HepG2 (cell line): ENCODE measurements around the gene NOBOX. TPM values are rescaled to one million over a fixed set of nuclear protein-coding genes. Genes with fewer than 3 reads are reported as not detected.

ENCODE experiments used
- ATAC-seq: fragments of 200-7000 bp; cut with Tn5 transposase; 3 replicates; pipeline ENCODE4 v1.9.1; 2020; ENCODE audit warnings: mild to moderate bottlenecking, moderate library complexity
- BruUV-seq: library from RNA; stranded (reverse); fragments of 400-500 nt; replicated peaks from 2 replicates; lab custom pipeline; 2021; lab: Mats Ljungman, UMichigan
- CTCF ChIA-PET: fragments of 300-600 bp; formaldehyde crosslinking; extraction: SDS; loops from one replicate; lab custom pipeline; 2021; ENCODE audit warnings: low total read pairs, inconsistent platforms, low intra/inter-chr PET ratio; lab: Yijun Ruan, JAX
- POLR2A ChIA-PET: fragments of 350-600 bp; sonication (Branson Sonifier 250); formaldehyde crosslinking; loops from one replicate; lab custom pipeline; 2020; ENCODE audit warnings: antibody characterized with exemption, inconsistent platforms; lab: Yijun Ruan, JAX
- DNase-seq: peaks from one replicate; pipeline ENCODE4 v3.0.0-alpha.2; 2015; ENCODE audit warnings: low spot score
- FAIRE-seq: peaks from 3 replicates; lab custom pipeline; 2011; peaks lifted over from hg19 to GRCh38; lab: Jason Lieb, UNC
- H2AFZ ChIP-seq: one replicate; pipeline ENCODE4 v1.6.1; 2011; ENCODE audit warnings: low read length, inconsistent platforms
- H3K27ac ChIP-seq: fragments of 300-600 bp; 3 replicates; pipeline ENCODE4 v1.8.0; 2011; ENCODE audit warnings: mixed run types, mild to moderate bottlenecking, mixed read lengths, low read length, inconsistent platforms; ENCODE audit not compliant: insufficient read depth; ENCODE audit errors: extremely low read length
- H3K27me3 ChIP-seq, 2 experiments: fragments of 200-600 bp in 1 of 2; 2 replicates in 1 of 2; 3 replicates in 1 of 2; pipeline versions ENCODE4 v1.6.0 to v1.8.0; 2011; ENCODE audit warnings: low read length in 2 of 2, mild to moderate bottlenecking in 2 of 2, moderate library complexity in 2 of 2, inconsistent platforms in 1 of 2; ENCODE audit not compliant: insufficient read depth in 2 of 2, control insufficient read depth in 1 of 2
- H3K36me3 ChIP-seq, 2 experiments: fragments of 200-600 bp in 1 of 2; replicated peaks in 1 of 2; 2 replicates in 1 of 2; 3 replicates in 1 of 2; pipeline versions ENCODE4 v1.5.1 to v1.8.0; 2011; ENCODE audit warnings: low read length in 2 of 2, inconsistent platforms in 1 of 2; ENCODE audit not compliant: insufficient read depth in 2 of 2, control insufficient read depth in 1 of 2
- H3K4me1 ChIP-seq: 2 replicates; pipeline ENCODE4 v1.5.1; 2012; ENCODE audit warnings: low read length, inconsistent platforms; ENCODE audit not compliant: insufficient read depth
- H3K4me2 ChIP-seq: 2 replicates; pipeline ENCODE4 v1.6.0; 2011; ENCODE audit warnings: low read depth, low read length, inconsistent platforms
- H3K4me3 ChIP-seq, 3 experiments: fragments of 200-600 bp in 1 of 3; sonication (generic), shearing (Covaris generic) in 1 of 3; replicated peaks in 1 of 3; 2 replicates each; pipeline ENCODE4 v1.5.1; 2011 to 2016; ENCODE audit warnings: low read length in 3 of 3, inconsistent platforms in 2 of 3, low read depth in 2 of 3, mild to moderate bottlenecking in 2 of 3, control low read depth in 1 of 3, mixed read lengths in 1 of 3; ENCODE audit not compliant: insufficient read depth in 1 of 3
- H3K79me2 ChIP-seq: one replicate; pipeline ENCODE4 v1.6.1; 2011; ENCODE audit warnings: low read length, inconsistent platforms; ENCODE audit not compliant: insufficient read depth
- H3K9ac ChIP-seq: 2 replicates; pipeline ENCODE4 v1.6.0; 2011; ENCODE audit warnings: mild to moderate bottlenecking, low read depth, low read length, inconsistent platforms; ENCODE audit not compliant: insufficient read depth
- H3K9me3 ChIP-seq: 2 replicates; pipeline ENCODE4 v1.5.1; 2012; ENCODE audit warnings: mild to moderate bottlenecking, low read length
- H4K20me1 ChIP-seq: 2 replicates; pipeline ENCODE4 v1.6.0; 2011; ENCODE audit warnings: inconsistent platforms, mild to moderate bottlenecking, low read length, moderate library complexity; ENCODE audit not compliant: insufficient read depth
- HES4 ChIP-seq: sonication (generic); formaldehyde crosslinking; IDR thresholded peaks from 2 replicates; pipeline ENCODE4 v1.9.0; 2021; ENCODE audit warnings: mild to moderate bottlenecking, missing genetic modification reagents, borderline replicate concordance
- SRF ChIP-seq: IDR thresholded peaks from 2 replicates; pipeline ENCODE4 v1.6.1; 2011; ENCODE audit warnings: mild to moderate bottlenecking, low read depth, low read length, moderate library complexity
- XRCC5 ChIP-seq: fragments of 200-400 bp; formaldehyde crosslinking; optimal IDR thresholded peaks from 2 replicates; pipeline ENCODE3; 2017; ENCODE audit warnings: mild to moderate bottlenecking, low read length
- WGBS: methylation state at CpG from one replicate; pipeline ENCODE4 v1.1.6; 2017; ENCODE audit warnings: low lambda C conversion rate; 5-methylcytosine and 5-hydroxymethylcytosine counted together
- in situ Hi-C: cut with HindIII; loops from 2 replicates; pipeline ENCODE4 v1.10.0; 2017; ENCODE audit warnings: low pct_unique_long_range_greater_than_20kb; ENCODE audit not compliant: extremely low pct_ligation_motif_present
- intact Hi-C: fragments of 100-400 bp; cut with micrococcal nuclease; formaldehyde crosslinking; loops from one replicate; pipeline ENCODE4 v1.10.0; 2022; ENCODE audit not compliant: unreplicated experiment
- polyA plus RNA-seq, 8 experiments: library from polyadenylated mRNA; depleted of rRNA in 3 of 8; stranded (reverse) in 7 of 8; unstranded in 1 of 8; fragments of >200 nt; fragmentation: Illumina TruSeq in 4 of 8; extraction: Trizol in 4 of 8; gene quantifications; 2 replicates each; pipeline versions ENCODE4 v1.2.1 to v1.2.3, GENCODE V29; 2011 to 2016; ENCODE audit warnings: low read depth in 4 of 8, missing spikeins in 1 of 8, mixed read lengths in 1 of 8; ENCODE audit not compliant: insufficient read depth in 1 of 8
- total RNA-seq, 5 experiments: library from RNA; depleted of rRNA; stranded (reverse); fragments of >200 nt; fragmentation: Illumina TruSeq; extraction: Trizol; gene quantifications; 2 replicates each; pipeline ENCODE4 v1.2.3, GENCODE V29; 2016; ENCODE audit warnings: low read depth in 1 of 5
- TF ChIP-seq, protein P1 (sequence below), 2 experiments: fragments of 450-650 bp in 1 of 2; sonication (generic) in 1 of 2; formaldehyde crosslinking in 1 of 2; IDR thresholded peaks; 2 replicates each; pipeline versions ENCODE4 v1.6.1 to v1.8.0; 2016 to 2022; ENCODE audit warnings: antibody characterized with exemption in 1 of 2, mild to moderate bottlenecking in 1 of 2, missing genetic modification reagents in 1 of 2

NOBOX gene
- total and polyA plus RNA-seq, 2 of the 13 experiments (the other 11 are each of a cell fraction or from before 2014, with no cell fraction given): not detected

DNA sequence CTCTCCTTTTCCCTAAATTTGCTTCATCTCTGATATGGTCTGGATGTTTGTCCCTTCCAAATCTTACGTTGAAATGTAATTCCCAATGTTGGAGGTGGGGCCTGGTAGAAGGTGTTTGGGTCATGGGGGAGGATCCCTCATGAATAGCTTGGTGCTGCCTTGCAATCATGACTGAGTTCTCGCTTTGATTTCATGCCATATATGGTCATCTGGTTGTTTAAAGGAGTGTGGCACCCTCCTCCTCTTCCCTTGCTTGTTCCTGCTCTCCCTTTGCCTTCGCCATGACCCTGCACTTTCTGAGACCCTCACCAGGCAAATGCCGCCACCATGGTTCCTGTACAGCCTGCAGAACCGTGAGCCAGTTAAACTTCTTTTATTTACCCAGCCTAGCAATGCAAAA is 14.5 kb downstream of the NOBOX start:
- Histone ChIP-seq H2AFZ (no peak overlapping the region), H3K9ac (no peak overlapping the region), H3K27me3 (no peaks in the 10 kb centered on the region), H3K36me3 (no peaks in the 10 kb centered on the region), H3K4me1 (peaks cover 6% of the 10 kb centered on the region; the same call in 1 of the 2 replicates), H3K4me3 (no peak overlapping the region), H3K27ac (no peak overlapping the region), H3K4me2 (no peak overlapping the region)
- CTCF ChIA-PET: no interaction called here
- WGBS: 11% methylated on average over 5 of the region's 5 CpGs
- ATAC-seq: no peak
- in situ Hi-C loops: loop anchor here (25.0 kb wide), 1 partner anchor 502 kb away; no protein-coding TSS in a partner anchor
- TF ChIP-seq SRF (peak; percentile 60; the same call in 1 of the 2 replicates), HES4 (no peak), XRCC5 (no peak)
- TF ChIP-seq, all 625 proteins: peak for 1
- DNase-seq (no peak), FAIRE-seq (no peak)
- no peaks in the 10 kb centered on the region for H4K20me1 ChIP-seq
- intact Hi-C loops: no loop called here
- POLR2A ChIA-PET: no interaction called here
- H3K9me3 ChIP-seq: no peaks in the 10 kb centered on the region
- BruUV-seq: no TSS peak
- no peaks in the 10 kb centered on the region for H3K79me2 ChIP-seq

DNA sequence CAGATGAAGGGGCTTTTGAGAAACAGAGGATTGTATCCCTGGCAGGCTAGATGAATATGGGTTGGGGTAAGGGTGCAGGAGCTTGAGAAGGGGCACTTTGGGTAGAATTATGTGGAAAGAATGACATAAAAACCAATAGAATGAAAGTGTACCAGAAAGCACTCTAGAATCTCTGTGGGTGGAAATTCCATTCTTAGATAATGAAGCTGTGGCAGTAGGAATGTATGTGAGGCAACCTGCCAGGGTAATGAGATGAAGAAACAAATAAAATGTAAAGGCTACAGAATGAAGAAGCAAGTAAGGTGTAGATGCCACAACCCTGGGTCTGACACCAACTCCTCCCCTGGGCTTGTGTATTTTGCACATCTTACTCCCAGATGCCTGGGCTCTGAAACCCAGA is 16.8 kb downstream of the NOBOX start:
- ChIA-PET POLR2A (no interaction called here), CTCF (no interaction called here)
- FAIRE-seq: no peak
- no peaks in the 10 kb centered on the region for H4K20me1 ChIP-seq
- no peak for ATAC-seq
- no peak overlapping the region for H3K4me2 ChIP-seq
- H3K9ac ChIP-seq: no peak overlapping the region
- BruUV-seq: no TSS peak
- no peaks in the 10 kb centered on the region for H3K79me2 ChIP-seq
- H3K9me3 ChIP-seq: no peaks in the 10 kb centered on the region
- in situ Hi-C loops (loop anchor here (25.0 kb wide), 1 partner anchor 499 kb away; no protein-coding TSS in a partner anchor), intact Hi-C loops (no loop called here)
- no peak overlapping the region for H3K27ac ChIP-seq
- H3K27me3 ChIP-seq: no peaks in the 10 kb centered on the region
- peaks cover 7% of the 10 kb centered on the region; the same call in 1 of the 2 replicates for H3K4me1 ChIP-seq
- H2AFZ ChIP-seq: no peak overlapping the region
- H3K4me3 ChIP-seq: no peak overlapping the region
- H3K36me3 ChIP-seq: no peaks in the 10 kb centered on the region
- TF ChIP-seq, protein P1, sequence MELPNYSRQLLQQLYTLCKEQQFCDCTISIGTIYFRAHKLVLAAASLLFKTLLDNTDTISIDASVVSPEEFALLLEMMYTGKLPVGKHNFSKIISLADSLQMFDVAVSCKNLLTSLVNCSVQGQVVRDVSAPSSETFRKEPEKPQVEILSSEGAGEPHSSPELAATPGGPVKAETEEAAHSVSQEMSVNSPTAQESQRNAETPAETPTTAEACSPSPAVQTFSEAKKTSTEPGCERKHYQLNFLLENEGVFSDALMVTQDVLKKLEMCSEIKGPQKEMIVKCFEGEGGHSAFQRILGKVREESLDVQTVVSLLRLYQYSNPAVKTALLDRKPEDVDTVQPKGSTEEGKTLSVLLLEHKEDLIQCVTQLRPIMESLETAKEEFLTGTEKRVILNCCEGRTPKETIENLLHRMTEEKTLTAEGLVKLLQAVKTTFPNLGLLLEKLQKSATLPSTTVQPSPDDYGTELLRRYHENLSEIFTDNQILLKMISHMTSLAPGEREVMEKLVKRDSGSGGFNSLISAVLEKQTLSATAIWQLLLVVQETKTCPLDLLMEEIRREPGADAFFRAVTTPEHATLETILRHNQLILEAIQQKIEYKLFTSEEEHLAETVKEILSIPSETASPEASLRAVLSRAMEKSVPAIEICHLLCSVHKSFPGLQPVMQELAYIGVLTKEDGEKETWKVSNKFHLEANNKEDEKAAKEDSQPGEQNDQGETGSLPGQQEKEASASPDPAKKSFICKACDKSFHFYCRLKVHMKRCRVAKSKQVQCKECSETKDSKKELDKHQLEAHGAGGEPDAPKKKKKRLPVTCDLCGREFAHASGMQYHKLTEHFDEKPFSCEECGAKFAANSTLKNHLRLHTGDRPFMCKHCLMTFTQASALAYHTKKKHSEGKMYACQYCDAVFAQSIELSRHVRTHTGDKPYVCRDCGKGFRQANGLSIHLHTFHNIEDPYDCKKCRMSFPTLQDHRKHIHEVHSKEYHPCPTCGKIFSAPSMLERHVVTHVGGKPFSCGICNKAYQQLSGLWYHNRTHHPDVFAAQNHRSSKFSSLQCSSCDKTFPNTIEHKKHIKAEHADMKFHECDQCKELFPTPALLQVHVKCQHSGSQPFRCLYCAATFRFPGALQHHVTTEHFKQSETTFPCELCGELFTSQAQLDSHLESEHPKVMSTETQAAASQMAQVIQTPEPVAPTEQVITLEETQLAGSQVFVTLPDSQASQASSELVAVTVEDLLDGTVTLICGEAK (IDR thresholded peaks at IDR 0.05): no peak
- TF ChIP-seq, protein P1 (CRISPR knock-in tag; IDR thresholded peaks at IDR 0.05): no peak
- no peak for DNase-seq
